Stimulated activated naive CD8-positive, alpha-beta T cell treated with anti-CD3 and anti-CD28 coated beads, Interleukin-15, amount 100 ng/mL, for 72 hours (primary cell): ENCODE measurements around the gene C1QTNF6.

ENCODE experiments used
- ATAC-seq: fragments of 150-1000 bp; cut with Tn5 transposase; 2 replicates; pipeline ENCODE4 v1.10.0; 2021; ENCODE audit warnings: mild to moderate bottlenecking, moderate library complexity
- DNase-seq, 2 donors: peaks; one replicate each; pipeline ENCODE4 v3.0.0; 2021 to 2022
- H3K27ac Mint-ChIP-seq, 2 donors: one replicate each; pipeline ENCODE4 v1.8.0; 2022; ENCODE audit warnings: mild to moderate bottlenecking in 2 of 2, mixed read lengths in 2 of 2, moderate library complexity in 2 of 2
- H3K27me3 Mint-ChIP-seq: one replicate; pipeline ENCODE4 v1.8.0; 2022; ENCODE audit warnings: mixed read lengths
- H3K4me1 Mint-ChIP-seq: one replicate; pipeline ENCODE4 v1.8.0; 2022; ENCODE audit warnings: mild to moderate bottlenecking, mixed read lengths
- H3K4me3 Mint-ChIP-seq, 2 donors: one replicate each; pipeline ENCODE4 v1.8.0; 2022; ENCODE audit warnings: mild to moderate bottlenecking in 2 of 2, mixed read lengths in 2 of 2, moderate library complexity in 1 of 2
- H3K9me3 Mint-ChIP-seq, 2 donors: one replicate each; pipeline ENCODE4 v1.8.0; 2022; ENCODE audit warnings: mixed read lengths in 2 of 2

Gene C1QTNF6

GRCh38 chr22:37213941-37214730 is 26.1 kb upstream of the C1QTNF6 start:
- no peaks in the 10 kb centered on the region for H3K27me3 Mint-ChIP-seq
- no peak overlapping the region for H3K4me3 Mint-ChIP-seq
- ATAC-seq = no peak
- DNase-seq = no peak
- H3K27ac Mint-ChIP-seq = peak overlapping the region in 1 of 2 donors; percentile 59
- peaks cover 86% of the 10 kb centered on the region for H3K4me1 Mint-ChIP-seq
- no peaks in the 10 kb centered on the region for H3K9me3 Mint-ChIP-seq

- peaks cover 86% of the 10 kb centered on the region for H3K4me1 Mint-ChIP-seq
- H3K9me3 Mint-ChIP-seq = no peaks in the 10 kb centered on the region
- ATAC-seq = no peak
- no peak overlapping the region for H3K4me3 Mint-ChIP-seq
- no peaks in the 10 kb centered on the region for H3K27me3 Mint-ChIP-seq
- no peak for DNase-seq
- H3K27ac Mint-ChIP-seq = no peak overlapping the region
These were observed 25.3 kb upstream of the C1QTNF6 start for GRCh38 chr22:37213218-37213855.

GRCh38 chr22:37212174-37212906 is 24.3 kb upstream of the C1QTNF6 start, which contains the start of gene SSTR3:
Gene SSTR3 (minus strand): TSS chr22:37212477. CDS start chr22:37207803, 4,674 bp downstream.
- H3K4me3 Mint-ChIP-seq = peak within 1 kb of the TSS in 1 of 2 donors; percentile 17
- DNase-seq (no peak), ATAC-seq (no peak)
- peaks cover 86% of the 10 kb centered on the region for H3K4me1 Mint-ChIP-seq
- H3K27ac Mint-ChIP-seq = peak within 1 kb of the TSS in 1 of 2 donors; percentile 55
- H3K27me3 Mint-ChIP-seq = no peaks in the 10 kb centered on the region
- no peaks in the 10 kb centered on the region for H3K9me3 Mint-ChIP-seq

GRCh38 chr22:37211866-37212173 is 23.8 kb upstream of the C1QTNF6 start:
- ATAC-seq (no peak), DNase-seq (no peak)
- Mint-ChIP-seq H3K9me3 (no peaks in the 10 kb centered on the region), H3K27ac (no peak overlapping the region), H3K4me3 (no peak overlapping the region), H3K27me3 (no peaks in the 10 kb centered on the region), H3K4me1 (peaks cover 87% of the 10 kb centered on the region)

GRCh38 chr22:37211075-37211865 is 23.2 kb upstream of the C1QTNF6 start:
- peaks cover 85% of the 10 kb centered on the region for H3K4me1 Mint-ChIP-seq
- H3K27me3 Mint-ChIP-seq = no peaks in the 10 kb centered on the region
- no peak for DNase-seq
- H3K9me3 Mint-ChIP-seq = no peaks in the 10 kb centered on the region
- H3K4me3 Mint-ChIP-seq = no peak overlapping the region
- H3K27ac Mint-ChIP-seq = peak overlapping the region in 1 of 2 donors; percentile 55
- no peak for ATAC-seq

GRCh38 chr22:37210041-37210803 is 22.2 kb upstream of the C1QTNF6 start:
- DNase-seq (no peak), ATAC-seq (no peak)
- Mint-ChIP-seq H3K4me3 (no peak overlapping the region), H3K27me3 (no peaks in the 10 kb centered on the region), H3K4me1 (peaks cover 91% of the 10 kb centered on the region), H3K27ac (no peak overlapping the region), H3K9me3 (no peaks in the 10 kb centered on the region)

- H3K9me3 Mint-ChIP-seq = no peaks in the 10 kb centered on the region
- H3K4me1 Mint-ChIP-seq = peaks cover 93% of the 10 kb centered on the region
- H3K27me3 Mint-ChIP-seq = no peaks in the 10 kb centered on the region
- H3K27ac Mint-ChIP-seq = no peak overlapping the region
- ATAC-seq = no peak
- DNase-seq = no peak
- no peak overlapping the region for H3K4me3 Mint-ChIP-seq
These were observed 21.2 kb upstream of the C1QTNF6 start for GRCh38 chr22:37209140-37209845.

- Mint-ChIP-seq H3K27me3 (no peaks in the 10 kb centered on the region), H3K4me1 (peaks cover 93% of the 10 kb centered on the region), H3K4me3 (peak overlapping the region in 1 of 2 donors; percentile 32), H3K27ac (peak overlapping the region; percentile 46 to 47), H3K9me3 (no peaks in the 10 kb centered on the region)
- ATAC-seq (no peak), DNase-seq (no peak)
These were observed 20.5 kb upstream of the C1QTNF6 start for GRCh38 chr22:37208401-37209139.

GRCh38 chr22:37207981-37208380 is 19.9 kb upstream of the C1QTNF6 start:
- H3K27me3 Mint-ChIP-seq = no peaks in the 10 kb centered on the region
- no peaks in the 10 kb centered on the region for H3K9me3 Mint-ChIP-seq
- DNase-seq = no peak
- H3K27ac Mint-ChIP-seq = no peak overlapping the region
- H3K4me1 Mint-ChIP-seq = peaks cover 93% of the 10 kb centered on the region
- ATAC-seq = no peak
- no peak overlapping the region for H3K4me3 Mint-ChIP-seq

GRCh38 chr22:37206841-37207821 is 19.1 kb upstream of the C1QTNF6 start:
- Mint-ChIP-seq H3K4me1 (peaks cover 93% of the 10 kb centered on the region), H3K4me3 (peak overlapping the region in 1 of 2 donors; percentile 20), H3K27ac (peak overlapping the region in 1 of 2 donors; percentile 48), H3K27me3 (no peaks in the 10 kb centered on the region), H3K9me3 (no peaks in the 10 kb centered on the region)
- ATAC-seq (no peak), DNase-seq (no peak)

- Mint-ChIP-seq H3K9me3 (no peaks in the 10 kb centered on the region), H3K27ac (peak overlapping the region in 1 of 2 donors; percentile 48), H3K27me3 (no peaks in the 10 kb centered on the region), H3K4me1 (peaks cover 93% of the 10 kb centered on the region), H3K4me3 (no peak overlapping the region)
- no peak for ATAC-seq
- DNase-seq = no peak
These were observed 18.2 kb upstream of the C1QTNF6 start for GRCh38 chr22:37206118-37206840.

GRCh38 chr22:37205046-37205445 is 17.0 kb upstream of the C1QTNF6 start:
- H3K27me3 Mint-ChIP-seq = no peaks in the 10 kb centered on the region
- peak overlapping the region in 1 of 2 donors; percentile 28 for H3K27ac Mint-ChIP-seq
- H3K9me3 Mint-ChIP-seq = no peaks in the 10 kb centered on the region
- no peak overlapping the region for H3K4me3 Mint-ChIP-seq
- no peak for DNase-seq
- peaks cover 95% of the 10 kb centered on the region for H3K4me1 Mint-ChIP-seq
- no peak for ATAC-seq
